GM18508 (cell line): ENCODE measurements around the gene SEMA5B.

Source experiments
- ATAC-seq: cut with Tn5 transposase; IDR thresholded peaks from one replicate; pipeline ENCODE4 v1.9.1; 2021; ENCODE audit warnings: moderate number of reproducible peaks; ENCODE audit not compliant: insufficient read depth, unreplicated experiment

SEMA5B gene

DNA sequence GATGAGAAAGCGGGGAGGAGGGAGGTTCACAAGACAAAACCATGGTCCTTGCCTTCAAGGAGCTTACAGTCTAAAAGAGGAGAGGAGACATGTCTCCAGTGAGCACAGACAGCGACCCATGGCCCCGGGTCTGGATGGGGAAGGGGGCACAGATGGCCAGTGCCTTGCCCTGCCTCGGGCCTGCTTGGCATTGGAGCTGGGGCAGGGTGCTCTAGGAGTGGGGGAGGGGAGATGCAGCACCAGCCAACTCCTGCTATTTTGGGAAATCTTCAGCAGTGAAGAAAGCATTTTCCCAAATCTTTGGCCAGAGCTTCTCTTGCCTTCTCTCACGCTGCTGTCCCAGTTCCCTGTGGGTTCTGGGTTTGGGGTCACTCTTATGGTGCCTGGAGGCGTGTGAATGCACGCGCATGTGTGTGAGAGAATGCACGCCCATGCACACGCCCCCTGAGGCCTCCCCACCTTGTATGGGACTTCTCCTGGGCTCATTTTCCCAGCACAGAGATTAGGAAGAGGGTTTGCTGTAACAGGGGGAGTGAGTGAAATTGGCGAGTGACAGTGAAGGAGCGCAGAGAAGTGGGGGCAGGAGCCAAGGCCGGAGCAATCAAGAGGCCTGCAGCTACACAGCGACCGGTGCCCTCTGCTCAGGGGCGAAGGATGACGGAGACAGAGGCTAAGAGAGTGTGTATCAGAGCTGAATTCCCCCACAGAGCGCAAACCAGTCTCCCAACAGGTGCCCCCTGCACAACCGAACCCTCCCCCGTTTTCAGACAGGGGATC lies 71.5 kb downstream of the SEMA5B start:
- no peak for ATAC-seq

GRCh38 chr3:122952520-122952919 lies 75.0 kb downstream of the SEMA5B start:
- peak; percentile 68 for ATAC-seq

DNA sequence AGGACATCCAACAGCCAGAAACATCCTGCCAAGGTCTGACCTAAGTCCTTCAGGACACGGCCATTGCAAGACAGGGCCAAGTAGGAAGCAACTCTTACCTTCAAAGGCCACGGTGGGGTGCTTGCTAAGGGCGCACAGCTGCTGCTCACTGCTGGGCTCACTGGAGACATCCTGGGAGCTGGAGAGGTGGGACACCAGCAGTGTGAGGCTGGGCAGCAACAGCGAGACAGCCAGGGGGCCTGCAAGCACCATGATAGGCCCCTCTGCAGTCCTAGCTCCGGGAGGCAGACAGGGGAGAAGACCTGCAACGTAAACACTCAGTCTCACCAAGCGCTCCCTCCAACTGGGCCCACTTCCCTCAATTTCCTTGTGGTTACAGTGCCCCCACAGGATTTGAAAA lies 79.2 kb downstream of the SEMA5B start:
- no peak for ATAC-seq

- ATAC-seq: no peak
Measured at GRCh38 chr3:122947738-122948137, 79.8 kb downstream of the SEMA5B start.

GRCh38 chr3:122947196-122947595 lies 80.4 kb downstream of the SEMA5B start:
- ATAC-seq: no peak

GRCh38 chr3:122946185-122946584 lies 81.4 kb downstream of the SEMA5B start:
- no peak for ATAC-seq

DNA sequence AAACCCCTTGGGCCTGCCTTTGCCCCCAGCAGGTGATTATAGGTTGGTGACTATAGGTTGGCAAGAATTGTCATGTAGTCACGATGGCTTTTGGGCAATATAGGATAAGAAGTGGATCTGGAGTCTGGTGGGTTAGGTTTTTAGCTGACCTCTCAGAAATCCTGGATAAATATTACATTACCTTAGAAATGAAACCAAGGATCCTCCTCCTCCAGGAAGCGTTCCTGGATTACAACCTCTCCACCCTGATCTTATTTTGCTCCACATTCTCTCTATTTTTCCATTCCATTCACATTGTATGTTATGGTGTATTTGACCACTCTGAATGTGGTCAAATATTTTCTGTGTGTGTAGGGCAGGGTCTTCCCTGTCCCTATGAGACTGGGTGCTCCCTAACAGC lies 82.3 kb downstream of the SEMA5B start:
- no peak for ATAC-seq

DNA sequence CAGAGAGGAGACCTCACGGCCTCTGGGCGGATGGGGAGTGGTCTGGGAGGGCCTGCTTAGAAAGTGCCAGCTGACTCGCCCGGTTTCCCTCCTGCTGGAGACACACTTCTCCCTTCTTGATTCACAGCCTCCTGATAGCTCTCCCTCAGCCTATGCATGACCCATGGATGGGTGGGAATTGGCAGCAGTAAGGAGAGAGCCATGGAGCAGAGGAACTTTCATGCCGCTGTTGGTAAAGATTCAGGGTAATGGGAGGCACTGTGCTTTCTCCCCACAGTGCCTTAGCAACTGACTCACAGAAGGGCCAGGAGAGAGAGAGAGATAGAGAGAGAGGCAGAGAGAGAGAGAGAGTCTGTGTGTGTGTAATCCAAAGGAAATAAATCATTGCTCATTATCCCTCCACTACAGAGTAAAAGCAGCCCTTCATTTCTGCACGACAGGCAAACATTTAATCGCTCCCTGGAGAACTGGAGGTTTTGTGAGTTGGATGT lies 82.8 kb downstream of the SEMA5B start:
- no peak for ATAC-seq

GRCh38 chr3:122943828-122944190 lies 83.8 kb downstream of the SEMA5B start:
- ATAC-seq: no peak

GRCh38 chr3:122942937-122943827 lies 84.4 kb downstream of the SEMA5B start:
- ATAC-seq: no peak

DNA sequence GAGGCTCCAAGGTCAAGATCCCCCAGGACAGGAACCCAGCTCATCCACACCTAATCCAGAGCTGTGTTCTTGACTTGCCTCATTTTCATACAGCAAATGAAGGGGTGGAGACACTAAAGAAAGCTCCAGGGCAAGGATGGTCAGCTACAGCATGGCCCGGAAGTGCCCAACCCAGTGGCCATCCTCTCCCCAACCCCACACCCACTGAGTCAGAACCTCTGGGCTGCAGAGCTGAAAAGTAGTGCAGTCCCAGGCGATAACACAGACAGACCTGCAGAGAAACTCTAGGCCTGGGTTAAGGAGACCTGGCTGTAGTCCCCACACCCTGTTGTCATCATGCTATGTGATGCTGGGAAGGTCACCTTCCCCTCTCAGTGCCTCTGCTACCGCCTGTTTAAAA lies 85.3 kb downstream of the SEMA5B start:
- no peak for ATAC-seq

DNA sequence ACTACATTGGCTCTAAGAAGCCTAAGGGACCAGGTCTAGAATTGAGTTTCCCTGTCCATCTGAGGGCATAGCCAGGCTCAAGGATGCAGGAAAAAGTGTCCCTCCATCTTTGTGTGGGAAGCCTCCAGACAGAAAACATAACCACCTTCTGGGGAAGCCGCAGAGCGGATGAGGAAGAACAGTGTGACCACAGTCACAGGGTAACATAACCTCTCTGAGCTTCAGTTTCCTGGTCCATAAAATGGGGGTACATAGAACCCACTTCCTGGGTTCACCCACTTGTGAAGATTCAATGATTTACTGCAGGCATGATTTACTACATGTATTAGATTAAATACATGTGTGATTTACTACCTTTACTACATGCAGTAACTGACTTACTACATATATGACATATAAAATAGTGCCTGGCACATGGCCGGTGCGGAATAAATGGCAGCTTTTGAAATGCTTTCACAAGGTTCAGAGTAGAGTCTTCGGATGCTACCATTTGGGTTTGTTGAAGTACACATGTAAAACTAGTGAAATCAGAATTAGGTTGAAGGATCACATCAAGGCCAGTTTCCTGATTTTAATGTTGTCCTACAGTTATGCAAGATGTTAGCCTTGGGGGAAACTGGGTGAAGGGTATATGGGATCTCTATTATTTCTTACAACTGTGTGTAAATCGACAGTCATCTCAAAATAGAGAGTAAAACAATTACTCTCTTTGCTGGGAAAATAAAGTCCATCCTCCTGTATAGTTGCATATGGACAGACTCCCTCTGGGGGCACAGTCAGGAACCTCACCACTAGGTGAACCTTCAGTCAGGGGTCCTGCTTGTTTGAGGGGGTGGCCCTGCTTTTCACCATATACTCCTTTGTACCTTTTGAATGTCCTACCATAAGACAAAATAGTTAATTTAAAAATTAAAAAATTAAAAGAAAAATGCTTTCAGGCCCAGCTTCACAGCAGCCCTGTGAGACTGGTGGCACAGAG lies 86.0 kb downstream of the SEMA5B start:
- ATAC-seq: no peak

DNA sequence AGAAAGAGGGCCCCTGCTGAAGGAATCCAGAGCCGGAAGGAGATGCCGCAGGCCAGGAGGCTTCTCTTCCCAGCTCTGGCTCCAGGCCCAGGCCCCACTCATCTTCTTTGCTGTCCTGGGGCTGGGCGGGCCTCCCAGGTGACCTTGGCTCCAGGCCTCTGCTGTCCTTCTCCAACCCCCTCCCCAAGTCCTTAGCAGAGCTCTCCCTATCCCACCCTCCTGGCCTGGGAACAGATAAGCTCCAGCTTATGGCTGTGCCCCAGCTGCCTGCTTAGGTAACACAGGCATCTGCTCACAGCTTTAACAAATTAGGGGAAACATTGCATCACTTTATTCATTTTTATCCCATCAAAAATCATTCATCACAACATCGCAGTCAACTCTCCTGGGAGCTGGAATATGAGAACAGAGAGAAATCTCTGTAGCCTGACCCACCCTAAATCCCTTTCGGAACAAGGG lies 86.9 kb downstream of the SEMA5B start:
- no peak for ATAC-seq

- ATAC-seq: no peak
Measured at GRCh38 chr3:122938783-122939425, 88.7 kb downstream of the SEMA5B start.

DNA sequence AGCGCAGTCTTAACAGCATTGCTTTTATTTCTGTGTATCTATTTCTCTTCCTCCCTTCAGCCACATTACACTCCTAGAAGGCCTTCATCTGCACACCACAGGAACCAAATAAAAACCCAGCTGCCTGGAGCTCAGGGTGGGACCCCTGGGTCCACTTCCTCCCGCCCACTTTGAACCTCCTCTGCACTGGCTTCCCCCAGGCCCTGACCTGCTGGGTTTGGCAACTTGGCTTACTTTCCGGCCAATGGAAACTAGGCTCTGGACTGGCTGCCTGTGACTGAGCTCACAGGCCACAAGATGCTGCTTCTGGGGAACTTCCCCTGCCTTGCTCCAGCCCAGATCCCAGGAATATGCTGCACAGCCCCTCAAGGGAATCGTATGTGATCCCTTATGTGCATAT lies 89.8 kb downstream of the SEMA5B start:
- ATAC-seq: no peak

DNA sequence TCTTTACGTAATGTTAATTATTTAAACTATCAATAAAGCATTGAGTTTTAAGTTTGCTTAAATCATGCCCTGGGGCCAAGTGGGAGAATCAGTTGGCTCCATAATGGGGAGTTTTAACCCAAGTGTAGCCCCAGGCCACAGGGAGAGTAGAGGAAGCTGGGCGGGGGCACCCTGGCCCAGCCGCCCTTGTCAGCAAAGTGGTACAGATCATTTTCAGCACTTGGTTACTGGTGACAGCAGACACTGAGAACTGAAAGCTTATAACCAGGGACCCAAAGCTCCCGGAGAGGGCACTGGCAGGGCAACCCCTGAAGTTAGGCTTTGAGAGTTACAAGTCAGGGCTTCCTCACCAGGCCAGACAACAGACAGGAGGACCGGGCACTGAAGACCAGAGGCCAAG lies 90.6 kb downstream of the SEMA5B start:
- no peak for ATAC-seq

GRCh38 chr3:122936335-122936734 lies 91.2 kb downstream of the SEMA5B start:
- ATAC-seq: no peak

GRCh38 chr3:122934251-122934650 lies 93.3 kb downstream of the SEMA5B start:
- ATAC-seq: no peak

DNA sequence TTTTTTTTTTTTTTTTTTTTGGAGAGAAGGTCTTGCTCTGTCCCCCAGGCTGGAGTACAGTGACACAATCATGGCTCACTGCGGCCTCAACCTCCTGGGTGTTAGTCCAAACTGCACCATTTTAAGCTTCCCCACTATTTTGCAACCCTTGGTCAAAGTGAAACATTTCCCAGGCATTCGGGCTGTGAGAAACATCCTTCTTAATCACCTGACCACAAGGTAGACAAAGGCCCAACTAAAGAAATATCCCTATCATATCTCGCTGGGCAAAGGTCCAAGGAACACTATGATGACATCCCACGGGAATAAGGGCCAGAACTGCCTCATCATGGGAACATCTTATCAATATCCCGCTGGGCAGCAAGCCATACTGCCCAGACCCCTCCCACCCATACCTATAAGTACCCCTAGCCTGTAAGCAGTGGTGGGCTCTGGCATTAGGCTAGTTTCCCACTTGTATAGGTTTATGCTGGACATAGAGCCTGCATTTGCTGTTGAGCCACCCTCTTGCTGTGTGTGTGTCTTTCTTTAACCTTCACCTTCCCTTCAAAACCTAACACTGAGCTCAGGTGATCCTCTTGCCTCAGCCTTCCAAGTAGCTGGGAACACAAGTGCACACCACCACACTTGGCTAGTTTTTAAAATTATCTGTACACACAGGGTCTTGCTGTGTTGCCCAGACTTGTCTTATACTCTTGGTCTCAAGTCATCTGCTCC lies 95.2 kb downstream of the SEMA5B start:
- ATAC-seq: no peak
